Measurements from ENCODE around the gene EIF4ENIF1.
A peak's percentile ranks its signal among the peaks of the same experiment; 100 is the strongest.

EIF4ENIF1 gene

DNA sequence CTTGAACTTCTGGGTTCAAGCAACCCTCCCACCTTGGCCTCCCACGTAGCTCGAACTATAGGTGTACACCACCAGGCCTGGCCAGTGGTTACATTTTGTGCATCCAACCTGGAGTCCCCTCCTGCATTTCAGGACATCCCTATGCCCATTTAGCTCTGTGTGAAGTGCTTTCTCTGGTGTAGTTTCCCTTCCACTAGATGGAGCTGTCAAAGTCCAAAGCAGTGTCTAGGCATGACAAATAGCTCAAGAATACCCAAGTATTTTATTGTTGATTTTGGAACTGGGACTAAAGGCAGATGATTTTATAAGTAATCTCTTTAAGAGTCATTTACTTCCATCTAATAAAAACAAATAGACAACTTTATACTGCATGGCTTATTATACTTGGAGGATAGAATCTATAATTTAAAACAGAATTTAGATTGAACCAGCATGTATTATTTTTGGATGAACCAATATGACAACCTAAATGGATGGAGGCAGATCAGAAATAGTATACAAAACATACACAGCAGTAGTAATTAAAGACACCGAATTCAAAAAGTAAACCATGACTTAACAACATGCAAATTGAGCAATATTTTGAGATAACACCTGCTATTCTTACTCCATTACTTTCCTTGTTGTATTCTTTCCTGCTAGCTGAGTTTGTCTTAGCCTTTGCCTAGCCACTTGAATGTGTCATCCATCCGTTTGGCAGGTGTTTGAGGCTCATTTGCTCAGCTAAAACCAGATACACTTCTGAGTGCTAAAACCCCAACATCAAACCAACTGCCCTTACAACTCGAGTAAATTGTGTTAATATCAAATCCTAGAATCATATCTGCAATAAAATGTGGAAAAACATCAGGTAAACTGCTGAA is 37.7 kb downstream of the EIF4ENIF1 start:
- DNase-seq (ENCODE audit: low spot score) = peak; percentile 24
- TF ChIP-seq, protein P1, sequence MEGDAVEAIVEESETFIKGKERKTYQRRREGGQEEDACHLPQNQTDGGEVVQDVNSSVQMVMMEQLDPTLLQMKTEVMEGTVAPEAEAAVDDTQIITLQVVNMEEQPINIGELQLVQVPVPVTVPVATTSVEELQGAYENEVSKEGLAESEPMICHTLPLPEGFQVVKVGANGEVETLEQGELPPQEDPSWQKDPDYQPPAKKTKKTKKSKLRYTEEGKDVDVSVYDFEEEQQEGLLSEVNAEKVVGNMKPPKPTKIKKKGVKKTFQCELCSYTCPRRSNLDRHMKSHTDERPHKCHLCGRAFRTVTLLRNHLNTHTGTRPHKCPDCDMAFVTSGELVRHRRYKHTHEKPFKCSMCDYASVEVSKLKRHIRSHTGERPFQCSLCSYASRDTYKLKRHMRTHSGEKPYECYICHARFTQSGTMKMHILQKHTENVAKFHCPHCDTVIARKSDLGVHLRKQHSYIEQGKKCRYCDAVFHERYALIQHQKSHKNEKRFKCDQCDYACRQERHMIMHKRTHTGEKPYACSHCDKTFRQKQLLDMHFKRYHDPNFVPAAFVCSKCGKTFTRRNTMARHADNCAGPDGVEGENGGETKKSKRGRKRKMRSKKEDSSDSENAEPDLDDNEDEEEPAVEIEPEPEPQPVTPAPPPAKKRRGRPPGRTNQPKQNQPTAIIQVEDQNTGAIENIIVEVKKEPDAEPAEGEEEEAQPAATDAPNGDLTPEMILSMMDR (IDR thresholded peaks at IDR 0.05; ENCODE audit: extremely low read depth, insufficient read depth, missing control alignments) = peak; percentile 63
- in situ Hi-C loops (cut with MboI; ENCODE audit: low pct_unique_long_range_greater_than_20kb, low sequenced_read_pairs, unreplicated experiment) = no loop called here

DNA sequence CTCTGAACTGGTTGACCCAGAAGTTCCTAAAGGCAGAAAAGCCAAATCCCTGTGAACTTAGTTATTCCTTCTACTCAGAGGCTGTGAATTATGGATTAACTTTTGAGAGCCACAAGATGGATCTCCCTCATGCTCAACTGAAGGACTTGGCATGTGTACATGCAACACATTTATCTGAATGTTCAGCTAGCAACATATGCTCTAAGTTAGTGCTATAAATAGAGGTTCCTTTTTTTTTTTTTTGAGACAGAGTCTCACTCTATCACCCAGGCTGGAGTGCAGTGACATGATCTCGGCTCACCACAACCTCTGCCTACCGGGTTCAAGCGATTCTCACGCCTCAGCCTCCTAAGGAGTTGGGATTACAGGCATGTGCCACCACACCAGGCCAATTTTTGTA is 40.1 kb downstream of the EIF4ENIF1 start:
- no peak for DNase-seq (ENCODE audit: low spot score)
- in situ Hi-C loops (cut with MboI; ENCODE audit: low pct_unique_long_range_greater_than_20kb, low sequenced_read_pairs, unreplicated experiment) = no loop called here
- TF ChIP-seq, protein P1 (IDR thresholded peaks at IDR 0.05; ENCODE audit: extremely low read depth, insufficient read depth, missing control alignments) = no peak

DNA sequence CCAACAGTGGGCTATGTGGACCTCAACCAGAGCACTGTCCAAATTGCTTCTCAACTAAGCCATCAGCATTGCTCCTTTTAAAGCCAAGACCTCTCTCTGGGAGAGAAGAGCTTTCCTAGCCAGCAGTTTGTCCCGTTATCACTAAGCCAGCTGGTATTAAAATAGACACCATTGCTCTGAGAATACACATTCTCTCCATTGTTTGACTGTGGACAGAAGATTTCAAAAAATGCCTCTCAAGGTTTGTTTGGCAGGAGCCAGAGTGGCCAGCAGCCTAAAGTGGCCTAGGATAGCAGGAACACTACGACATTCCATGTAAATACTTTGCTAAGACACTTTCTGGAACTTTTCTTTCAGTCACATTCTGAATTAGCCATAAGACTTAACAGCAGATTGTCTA is 41.3 kb downstream of the EIF4ENIF1 start:
- TF ChIP-seq, protein P1 (IDR thresholded peaks at IDR 0.05; ENCODE audit: extremely low read depth, insufficient read depth, missing control alignments) = no peak
- no peak for DNase-seq (ENCODE audit: low spot score)
- in situ Hi-C loops (cut with MboI; ENCODE audit: low pct_unique_long_range_greater_than_20kb, low sequenced_read_pairs, unreplicated experiment) = no loop called here

DNA sequence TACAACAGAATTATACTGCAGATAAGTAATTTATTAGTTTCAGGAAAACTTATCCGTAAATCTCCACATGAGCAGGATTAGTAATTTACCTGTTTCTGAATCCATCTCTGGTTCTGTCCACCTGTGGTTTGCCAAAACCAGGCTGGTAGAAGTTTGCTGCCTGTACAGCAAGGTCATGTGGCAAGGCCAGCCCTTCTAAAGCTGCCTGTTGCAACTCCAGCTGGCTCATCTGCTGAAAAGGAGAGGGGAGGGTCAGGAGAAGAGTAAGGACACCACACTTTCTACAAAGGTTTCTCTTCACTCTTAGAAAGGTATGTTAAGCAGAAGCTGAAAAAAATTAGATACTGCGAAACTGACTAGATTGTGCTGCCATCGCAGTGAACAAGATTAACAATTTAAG is 42.3 kb downstream of the EIF4ENIF1 start:
- TF ChIP-seq, protein P1 (IDR thresholded peaks at IDR 0.05; ENCODE audit: extremely low read depth, insufficient read depth, missing control alignments) = no peak
- no peak for DNase-seq (ENCODE audit: low spot score)
- in situ Hi-C loops (cut with MboI; ENCODE audit: low pct_unique_long_range_greater_than_20kb, low sequenced_read_pairs, unreplicated experiment) = no loop called here

DNA sequence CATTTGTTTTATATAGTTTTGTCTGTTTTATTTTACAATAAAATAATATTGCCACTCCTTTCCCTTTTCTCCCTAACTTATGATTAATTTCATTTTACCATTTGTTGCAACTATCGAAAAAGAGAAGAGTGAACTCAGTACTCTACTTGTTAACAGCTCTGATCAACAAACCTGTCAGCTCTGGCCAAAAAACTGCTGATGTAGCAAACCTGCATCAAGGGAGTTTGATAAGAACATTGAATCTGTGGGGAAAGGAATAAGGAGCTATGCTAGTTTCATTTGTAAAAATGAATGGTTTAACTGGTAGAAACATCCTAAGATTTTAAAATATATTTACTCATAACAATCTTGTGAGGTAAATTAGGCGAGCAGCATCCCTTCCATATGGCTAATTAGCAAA is 42.9 kb downstream of the EIF4ENIF1 start:
- in situ Hi-C loops (cut with MboI; ENCODE audit: low pct_unique_long_range_greater_than_20kb, low sequenced_read_pairs, unreplicated experiment) = no loop called here
- no peak for DNase-seq (ENCODE audit: low spot score)
- TF ChIP-seq, protein P1 (IDR thresholded peaks at IDR 0.05; ENCODE audit: extremely low read depth, insufficient read depth, missing control alignments) = no peak

DNA sequence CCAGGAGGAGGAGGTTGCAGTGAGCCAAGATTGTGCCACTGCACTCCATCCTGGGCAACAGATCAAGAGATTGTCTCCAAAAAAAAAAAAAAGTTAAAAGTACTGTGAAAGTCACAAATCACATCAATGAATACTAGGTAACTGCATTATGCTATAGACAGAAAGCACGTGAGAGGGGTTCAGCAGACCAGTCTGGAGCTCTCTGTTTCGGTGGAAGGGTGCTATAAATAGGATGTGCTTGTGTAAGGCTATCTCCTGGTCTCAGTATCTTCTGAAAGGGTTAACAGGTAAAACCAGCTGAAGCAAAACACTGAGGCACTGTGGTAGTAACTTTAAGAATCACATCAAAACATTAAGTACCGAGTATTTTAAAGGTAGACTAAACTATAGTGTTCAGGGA is 43.4 kb downstream of the EIF4ENIF1 start:
- TF ChIP-seq, protein P1 (IDR thresholded peaks at IDR 0.05; ENCODE audit: extremely low read depth, insufficient read depth, missing control alignments) = no peak
- in situ Hi-C loops (cut with MboI; ENCODE audit: low pct_unique_long_range_greater_than_20kb, low sequenced_read_pairs, unreplicated experiment) = no loop called here

More for the DNA sequence above, 43.4 kb downstream of the EIF4ENIF1 start:
- no peak for DNase-seq (ENCODE audit: low spot score)
